Natural killer cell (primary cell): ENCODE data around the gene TRIP13. TPM values are rescaled to one million over a fixed set of nuclear protein-coding genes. Genes with fewer than 3 reads are reported as not detected.

Experiments used
- ATAC-seq, 3 donors: fragments of 150-1000 bp in 2 of 3; fragments of 200-7000 bp in 1 of 3; cut with Tn5 transposase; 1 replicate in 1 of 3; 2 replicates in 2 of 3; pipeline ENCODE4 v1.10.0; 2021; ENCODE audit warnings: mild to moderate bottlenecking in 2 of 3, moderate library complexity in 2 of 3
- DNase-seq, 2 donors: peaks; one replicate each; pipeline versions ENCODE4 v3.0.0 to v3.0.0-alpha.2; 2013 to 2021; ENCODE audit warnings: mixed read lengths in 1 of 2
- H3K27ac ChIP-seq: one replicate; pipeline ENCODE4 v1.5.1; 2013; ENCODE audit warnings: mild to moderate bottlenecking, low read length
- H3K27me3 ChIP-seq: one replicate; pipeline ENCODE4 v1.6.1; 2013; ENCODE audit warnings: low read length; ENCODE audit not compliant: control insufficient read depth, insufficient read depth
- H3K36me3 ChIP-seq: one replicate; pipeline ENCODE4 v1.6.1; 2013; ENCODE audit warnings: low read length; ENCODE audit not compliant: control insufficient read depth, insufficient read depth
- H3K4me1 ChIP-seq: one replicate; pipeline ENCODE4 v1.6.1; 2013; ENCODE audit warnings: low read length; ENCODE audit not compliant: control insufficient read depth, insufficient read depth
- H3K4me3 ChIP-seq: one replicate; pipeline ENCODE4 v1.5.1; 2013; ENCODE audit warnings: low read length
- H3K9me3 ChIP-seq: one replicate; pipeline ENCODE4 v1.6.1; 2013; ENCODE audit warnings: low read length; ENCODE audit not compliant: control insufficient read depth, insufficient read depth
- H3K27ac Mint-ChIP-seq, 2 donors: one replicate each; pipeline ENCODE4 v1.8.0; 2022; ENCODE audit warnings: mild to moderate bottlenecking in 2 of 2, mixed read lengths in 2 of 2, moderate library complexity in 1 of 2
- H3K27me3 Mint-ChIP-seq, 2 donors: one replicate each; pipeline ENCODE4 v1.8.0; 2022; ENCODE audit warnings: low read depth in 2 of 2, mixed read lengths in 2 of 2
- H3K36me3 Mint-ChIP-seq: one replicate; pipeline ENCODE4 v1.8.0; 2022; ENCODE audit warnings: mixed read lengths
- H3K4me1 Mint-ChIP-seq, 2 donors: one replicate each; pipeline ENCODE4 v1.8.0; 2022; ENCODE audit warnings: mixed read lengths in 2 of 2
- H3K4me3 Mint-ChIP-seq: one replicate; pipeline ENCODE4 v1.8.0; 2022; ENCODE audit warnings: mild to moderate bottlenecking, moderate library complexity, mixed read lengths
- H3K9me3 Mint-ChIP-seq, 2 donors: one replicate each; pipeline ENCODE4 v1.8.0; 2022; ENCODE audit warnings: mixed read lengths in 2 of 2
- WGBS: methylation state at CpG from one replicate; pipeline ENCODE4 v1.1.7; 2013; ENCODE audit warnings: missing lambda C conversion rate; ENCODE audit not compliant: insufficient coverage; 5-methylcytosine and 5-hydroxymethylcytosine counted together
- intact Hi-C: fragments of 100-400 bp; cut with micrococcal nuclease; formaldehyde crosslinking; loops from one replicate; pipeline ENCODE4 v1.14.2; 2022
- total RNA-seq, 4 donors: library from RNA; stranded (reverse); fragments of 120-200 nt in 1 of 4; gene quantifications; one replicate each; pipeline versions ENCODE4 v1.2.3 to v1.2.4, GENCODE V29; 2013 to 2022
- TF ChIP-seq, protein P1 (sequence below): fragments of 200-600 bp; IDR thresholded peaks from one replicate; pipeline ENCODE4 v1.8.0; 2022; ENCODE audit warnings: antibody characterized with exemption

TRIP13 gene
- total RNA-seq, 3 donors from 2014 or later (not counting 1 experiment from before 2014, with no cell fraction given): 0.45 to 0.57 (median 0.56) TPM

- TF ChIP-seq, protein P1, sequence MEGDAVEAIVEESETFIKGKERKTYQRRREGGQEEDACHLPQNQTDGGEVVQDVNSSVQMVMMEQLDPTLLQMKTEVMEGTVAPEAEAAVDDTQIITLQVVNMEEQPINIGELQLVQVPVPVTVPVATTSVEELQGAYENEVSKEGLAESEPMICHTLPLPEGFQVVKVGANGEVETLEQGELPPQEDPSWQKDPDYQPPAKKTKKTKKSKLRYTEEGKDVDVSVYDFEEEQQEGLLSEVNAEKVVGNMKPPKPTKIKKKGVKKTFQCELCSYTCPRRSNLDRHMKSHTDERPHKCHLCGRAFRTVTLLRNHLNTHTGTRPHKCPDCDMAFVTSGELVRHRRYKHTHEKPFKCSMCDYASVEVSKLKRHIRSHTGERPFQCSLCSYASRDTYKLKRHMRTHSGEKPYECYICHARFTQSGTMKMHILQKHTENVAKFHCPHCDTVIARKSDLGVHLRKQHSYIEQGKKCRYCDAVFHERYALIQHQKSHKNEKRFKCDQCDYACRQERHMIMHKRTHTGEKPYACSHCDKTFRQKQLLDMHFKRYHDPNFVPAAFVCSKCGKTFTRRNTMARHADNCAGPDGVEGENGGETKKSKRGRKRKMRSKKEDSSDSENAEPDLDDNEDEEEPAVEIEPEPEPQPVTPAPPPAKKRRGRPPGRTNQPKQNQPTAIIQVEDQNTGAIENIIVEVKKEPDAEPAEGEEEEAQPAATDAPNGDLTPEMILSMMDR: no peak
- H3K4me3 Mint-ChIP-seq: peak overlapping the region; percentile 59
- intact Hi-C loops: loop anchor here (5.0 kb wide), 1 partner anchor 47 kb away; the partner anchor contains the start of gene NKD2
- Histone ChIP-seq H3K27ac (no peak overlapping the region), H3K4me1 (peaks cover 48% of the 10 kb centered on the region), H3K4me3 (no peak overlapping the region), H3K9me3 (no peaks in the 10 kb centered on the region), H3K27me3 (peaks cover 8% of the 10 kb centered on the region), H3K36me3 (no peaks in the 10 kb centered on the region)
- H3K4me1 Mint-ChIP-seq: peaks cover 33 to 61% of the 10 kb centered on the region in 2 donors
- no peaks in the 10 kb centered on the region for H3K9me3 Mint-ChIP-seq
- 79% methylated on average over 47 of the region's 47 CpGs for WGBS
- ATAC-seq (no peak), DNase-seq (no peak)
- H3K27ac Mint-ChIP-seq: peak overlapping the region in 1 of 2 donors; percentile 87
- peaks cover 13 to 25% of the 10 kb centered on the region in 2 donors for H3K27me3 Mint-ChIP-seq
- H3K36me3 Mint-ChIP-seq: no peaks in the 10 kb centered on the region
Measured at GRCh38 chr5:959581-960531, 67.2 kb downstream of the TRIP13 start.

GRCh38 chr5:960551-960950 lies 67.9 kb downstream of the TRIP13 start:
- intact Hi-C loops: loop anchor here (5.0 kb wide), 1 partner anchor 47 kb away; the partner anchor contains the start of gene NKD2
- H3K27ac Mint-ChIP-seq: peak overlapping the region in 1 of 2 donors; percentile 87
- H3K36me3 ChIP-seq: no peaks in the 10 kb centered on the region

DNA sequence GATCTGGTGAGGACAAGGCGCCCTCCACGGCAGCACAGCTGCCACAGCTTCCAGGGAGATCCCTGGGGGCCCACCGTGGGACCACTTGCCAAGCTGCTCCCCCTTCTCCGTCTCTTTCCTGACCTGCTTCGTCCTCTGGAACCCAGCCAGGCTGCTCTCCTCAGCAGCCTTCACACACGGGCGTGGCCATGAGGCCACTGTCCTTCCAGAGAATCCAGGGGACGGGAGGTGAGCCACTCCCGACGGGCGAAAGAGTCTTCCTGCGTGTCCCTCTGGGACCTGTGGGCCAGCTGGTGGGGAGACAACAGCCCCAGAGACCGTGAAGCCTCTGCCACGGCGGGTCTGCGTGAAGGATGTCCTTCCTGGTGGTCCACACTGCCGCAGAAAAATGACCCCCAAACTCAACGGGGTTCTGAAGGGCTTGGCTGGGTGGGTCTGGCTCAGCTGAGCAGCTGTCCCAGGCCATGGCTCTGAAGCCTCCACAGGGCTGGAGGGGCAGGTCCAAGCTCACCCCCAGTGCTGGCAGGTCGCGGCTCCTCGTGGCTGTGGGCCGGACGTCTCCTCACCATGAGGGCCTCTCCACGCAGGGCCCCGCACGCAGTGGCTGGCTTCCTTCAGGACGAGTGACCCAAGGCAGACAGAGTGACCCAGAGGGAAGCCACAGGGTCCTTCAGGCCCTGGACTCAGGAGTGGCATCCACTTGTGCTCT lies 68.5 kb downstream of the TRIP13 start:
- Mint-ChIP-seq H3K4me1 (peaks cover 33 to 53% of the 10 kb centered on the region in 2 donors), H3K4me3 (peak overlapping the region; percentile 59), H3K27ac (peak overlapping the region in 1 of 2 donors; percentile 87), H3K27me3 (peaks cover 9 to 15% of the 10 kb centered on the region in 2 donors), H3K9me3 (no peaks in the 10 kb centered on the region), H3K36me3 (no peaks in the 10 kb centered on the region)
- ATAC-seq (no peak), DNase-seq (no peak)
- intact Hi-C loops: loop anchor here (5.0 kb wide), 1 partner anchor 46 kb away; the partner anchor contains the start of gene NKD2
- WGBS: 71% methylated on average over 27 of the region's 27 CpGs
- no peaks in the 10 kb centered on the region for H3K36me3 ChIP-seq
- H3K27ac ChIP-seq: no peak overlapping the region
- H3K4me3 ChIP-seq: no peak overlapping the region
- peaks cover 45% of the 10 kb centered on the region for H3K4me1 ChIP-seq
- TF ChIP-seq, protein P1: no peak
- H3K27me3 ChIP-seq: no peaks in the 10 kb centered on the region
- H3K9me3 ChIP-seq: no peaks in the 10 kb centered on the region

More at GRCh38 chr5:960551-960950, 67.9 kb downstream of the TRIP13 start:
- Histone ChIP-seq H3K4me1 (peaks cover 48% of the 10 kb centered on the region), H3K27me3 (peaks cover 4% of the 10 kb centered on the region), H3K27ac (no peak overlapping the region), H3K4me3 (no peak overlapping the region), H3K9me3 (no peaks in the 10 kb centered on the region)
- H3K9me3 Mint-ChIP-seq: no peaks in the 10 kb centered on the region
- TF ChIP-seq, protein P1: no peak
- no peaks in the 10 kb centered on the region for H3K36me3 Mint-ChIP-seq
- peak overlapping the region; percentile 59 for H3K4me3 Mint-ChIP-seq
- ATAC-seq (peak; percentile 68 to 78 (median 77)), DNase-seq (peak in 1 of 2 donors; percentile 53)
- peaks cover 13 to 19% of the 10 kb centered on the region in 2 donors for H3K27me3 Mint-ChIP-seq
- H3K4me1 Mint-ChIP-seq: peaks cover 33 to 56% of the 10 kb centered on the region in 2 donors
- WGBS: 49% methylated on average over 6 of the region's 7 CpGs
